ENCODE measurements around the gene SH3RF3.

DNA sequence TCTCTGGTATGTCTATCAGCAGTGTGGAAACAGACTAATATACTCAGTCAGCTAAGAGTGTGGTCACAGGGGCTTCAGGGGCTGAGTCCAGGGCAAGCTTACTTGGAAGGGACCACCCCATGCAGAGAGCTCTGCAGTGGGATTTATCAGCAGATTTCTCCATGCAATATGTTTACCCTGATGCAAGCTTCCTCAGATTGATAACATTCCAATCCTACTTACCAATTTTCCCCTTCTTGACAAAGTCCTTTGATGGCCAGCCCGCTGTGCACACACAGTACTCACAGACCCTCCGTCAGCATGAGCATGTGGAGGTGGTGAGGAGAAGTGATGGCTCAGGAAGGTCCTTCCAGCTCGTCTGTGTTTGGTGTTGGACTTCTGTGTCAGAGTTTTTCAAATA, 51.8 kb downstream of the SH3RF3 start:
- TF ChIP-seq CTCF (conservative IDR thresholded peaks at IDR 0.05 in 1 of 2, IDR thresholded peaks at IDR 0.05 in 1 of 2; ENCODE audit: low read depth in 1 of 2, low read length in 2 of 2) (no peak), EZH2 (IDR thresholded peaks at IDR 0.05; ENCODE audit: low read length, missing control alignments) (no peak)

All from fibroblast of lung (primary cell).